Smooth muscle cell (in vitro differentiated cells): Measurements from ENCODE around the gene NANOS3. TPM values are rescaled to one million over a fixed set of nuclear protein-coding genes. Genes with fewer than 3 reads are reported as not detected.

Experiments
- DNase-seq: peaks from one replicate; lab custom pipeline; 2025; ENCODE audit not compliant: unreplicated experiment; lab: John Stamatoyannopoulos, UW
- H2AFZ ChIP-seq: fragments of 200-600 bp; sonication (generic); 2 replicates; pipeline ENCODE4 v1.6.0; 2016; ENCODE audit warnings: antibody characterized with exemption, low read depth, mild to moderate bottlenecking
- H3F3A ChIP-seq: fragments of 200-600 bp; sonication (generic); 2 replicates; pipeline ENCODE4 v1.6.0; 2017; ENCODE audit warnings: antibody characterized with exemption, low read depth
- H3K27ac ChIP-seq: fragments of 200-600 bp; sonication (generic); 2 replicates; pipeline ENCODE4 v1.5.1; 2016; ENCODE audit warnings: low read depth, mild to moderate bottlenecking
- H3K27me3 ChIP-seq: fragments of 200-600 bp; sonication (generic); 2 replicates; pipeline ENCODE4 v1.6.1; 2016; ENCODE audit warnings: low read depth, mild to moderate bottlenecking
- H3K36me3 ChIP-seq: fragments of 200-600 bp; sonication (generic); 2 replicates; pipeline ENCODE4 v1.5.1; 2016; ENCODE audit warnings: low read depth
- H3K4me1 ChIP-seq: fragments of 200-600 bp; sonication (generic); 2 replicates; pipeline ENCODE4 v1.5.1; 2016; ENCODE audit warnings: low read depth
- H3K4me2 ChIP-seq: fragments of 200-600 bp; sonication (generic); 2 replicates; pipeline ENCODE4 v1.6.0; 2016; ENCODE audit warnings: mild to moderate bottlenecking
- H3K4me3 ChIP-seq: fragments of 200-600 bp; sonication (generic); 2 replicates; pipeline ENCODE4 v1.5.1; 2016; ENCODE audit warnings: mild to moderate bottlenecking
- H3K79me2 ChIP-seq: fragments of 200-600 bp; sonication (generic); 2 replicates; pipeline ENCODE4 v1.6.0; 2016; ENCODE audit warnings: low read depth, mild to moderate bottlenecking
- H3K9ac ChIP-seq: fragments of 200-600 bp; sonication (generic); 2 replicates; pipeline ENCODE4 v1.6.0; 2016; ENCODE audit warnings: low read depth
- H3K9me3 ChIP-seq: fragments of 200-600 bp; sonication (generic); replicated peaks from 2 replicates; pipeline ENCODE4 v1.5.1; 2016; ENCODE audit warnings: low read depth
- H4K20me1 ChIP-seq: fragments of 200-600 bp; sonication (generic); 2 replicates; pipeline ENCODE4 v1.6.0; 2016; ENCODE audit warnings: low read depth
- WGBS: methylation state at CpG from one replicate; pipeline ENCODE4 v1.1.7; 2016; ENCODE audit warnings: low lambda C conversion rate; 5-methylcytosine and 5-hydroxymethylcytosine counted together
- polyA plus RNA-seq: library from polyadenylated mRNA; unstranded; fragments of >200 nt; fragmentation: Nextera tagmentation; extraction: Ambion mirVana; gene quantifications from 2 replicates; pipeline ENCODE4 v1.2.1, GENCODE V29; 2016
- total RNA-seq: library from RNA; depleted of rRNA; stranded (reverse); fragments of >200 nt; gene quantifications from 2 replicates; pipeline ENCODE4 v1.2.3, GENCODE V29; 2014
- TF ChIP-seq, protein P1 (sequence below): fragments of 200-600 bp; sonication (generic); IDR thresholded peaks from 2 replicates; pipeline ENCODE4 v1.5.1; 2017; ENCODE audit warnings: borderline replicate concordance, mild to moderate bottlenecking, antibody characterized with exemption; ENCODE audit not compliant: insufficient read depth, poor library complexity, severe bottlenecking

The NANOS3 gene
- total and polyA plus RNA-seq, 2 experiments from 2014 or later, result 2.7 TPM; not detected in 1

DNA sequence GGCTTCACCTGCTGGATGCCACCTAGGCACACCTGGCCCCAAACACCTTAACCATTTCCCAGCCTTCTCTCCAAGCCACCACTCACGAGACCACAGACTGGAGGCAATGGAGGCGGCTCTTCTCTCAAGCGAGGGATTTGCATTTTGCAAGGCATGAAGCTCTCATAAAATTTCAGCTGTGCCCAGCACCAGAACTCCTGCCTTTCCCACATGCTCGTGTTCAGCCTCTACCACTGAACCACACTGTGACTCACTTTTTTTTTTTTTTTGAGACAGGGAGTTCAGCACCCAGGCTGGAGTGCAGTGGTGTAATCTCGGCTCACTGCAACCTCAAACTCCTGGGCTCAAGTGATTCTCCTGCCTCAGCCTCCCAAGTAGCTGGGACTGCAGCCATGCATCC is 10.6 kb downstream of the NANOS3 start:
- TF ChIP-seq, protein P1, sequence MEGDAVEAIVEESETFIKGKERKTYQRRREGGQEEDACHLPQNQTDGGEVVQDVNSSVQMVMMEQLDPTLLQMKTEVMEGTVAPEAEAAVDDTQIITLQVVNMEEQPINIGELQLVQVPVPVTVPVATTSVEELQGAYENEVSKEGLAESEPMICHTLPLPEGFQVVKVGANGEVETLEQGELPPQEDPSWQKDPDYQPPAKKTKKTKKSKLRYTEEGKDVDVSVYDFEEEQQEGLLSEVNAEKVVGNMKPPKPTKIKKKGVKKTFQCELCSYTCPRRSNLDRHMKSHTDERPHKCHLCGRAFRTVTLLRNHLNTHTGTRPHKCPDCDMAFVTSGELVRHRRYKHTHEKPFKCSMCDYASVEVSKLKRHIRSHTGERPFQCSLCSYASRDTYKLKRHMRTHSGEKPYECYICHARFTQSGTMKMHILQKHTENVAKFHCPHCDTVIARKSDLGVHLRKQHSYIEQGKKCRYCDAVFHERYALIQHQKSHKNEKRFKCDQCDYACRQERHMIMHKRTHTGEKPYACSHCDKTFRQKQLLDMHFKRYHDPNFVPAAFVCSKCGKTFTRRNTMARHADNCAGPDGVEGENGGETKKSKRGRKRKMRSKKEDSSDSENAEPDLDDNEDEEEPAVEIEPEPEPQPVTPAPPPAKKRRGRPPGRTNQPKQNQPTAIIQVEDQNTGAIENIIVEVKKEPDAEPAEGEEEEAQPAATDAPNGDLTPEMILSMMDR, result no peak
- no peak overlapping the region for H3K9ac ChIP-seq
- H3K4me2 ChIP-seq, result no peak overlapping the region

DNA sequence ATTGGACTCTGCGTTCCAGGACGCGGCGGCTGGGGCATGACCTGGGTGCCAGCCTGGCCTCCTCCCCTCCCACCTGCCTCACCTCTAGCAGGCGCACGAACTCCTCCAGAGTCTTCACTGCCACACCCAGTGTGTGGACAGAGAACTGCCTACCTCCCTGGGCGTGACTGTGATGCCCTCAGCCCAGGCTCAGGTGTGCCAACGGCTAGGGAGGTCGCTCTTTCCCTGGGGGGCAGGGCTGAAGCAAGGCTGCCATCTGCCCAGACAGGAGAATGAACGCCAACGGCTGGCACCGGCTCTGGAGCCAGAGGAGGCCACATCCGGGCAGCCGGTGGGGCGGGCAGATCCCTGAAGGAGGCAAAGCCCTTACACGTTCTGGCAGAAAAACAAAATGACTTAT is 11.3 kb downstream of the NANOS3 start:
- Histone ChIP-seq H4K20me1 (no peaks in the 10 kb centered on the region), H3K27ac (no peak overlapping the region), H3K79me2 (no peaks in the 10 kb centered on the region), H3F3A (no peaks in the 10 kb centered on the region), H3K27me3 (no peaks in the 10 kb centered on the region), H3K9ac (no peak overlapping the region), H2AFZ (no peak overlapping the region), H3K36me3 (no peaks in the 10 kb centered on the region), H3K4me3 (no peak overlapping the region), H3K9me3 (no peaks in the 10 kb centered on the region), H3K4me1 (no peaks in the 10 kb centered on the region), H3K4me2 (no peak overlapping the region)
- WGBS, result 96% methylated on average over 16 of the region's 16 CpGs
- no peak for DNase-seq
- TF ChIP-seq, protein P1, result no peak

More for the DNA sequence above, 10.6 kb downstream of the NANOS3 start:
- Histone ChIP-seq H3K27ac (no peak overlapping the region), H3K9me3 (no peaks in the 10 kb centered on the region), H4K20me1 (no peaks in the 10 kb centered on the region), H3K27me3 (no peaks in the 10 kb centered on the region), H3K79me2 (no peaks in the 10 kb centered on the region), H3F3A (no peaks in the 10 kb centered on the region), H3K4me3 (no peak overlapping the region), H3K4me1 (no peaks in the 10 kb centered on the region), H3K36me3 (no peaks in the 10 kb centered on the region), H2AFZ (no peak overlapping the region)
- no peak for DNase-seq
- 31% methylated on average over 5 of the region's 5 CpGs for WGBS

DNA sequence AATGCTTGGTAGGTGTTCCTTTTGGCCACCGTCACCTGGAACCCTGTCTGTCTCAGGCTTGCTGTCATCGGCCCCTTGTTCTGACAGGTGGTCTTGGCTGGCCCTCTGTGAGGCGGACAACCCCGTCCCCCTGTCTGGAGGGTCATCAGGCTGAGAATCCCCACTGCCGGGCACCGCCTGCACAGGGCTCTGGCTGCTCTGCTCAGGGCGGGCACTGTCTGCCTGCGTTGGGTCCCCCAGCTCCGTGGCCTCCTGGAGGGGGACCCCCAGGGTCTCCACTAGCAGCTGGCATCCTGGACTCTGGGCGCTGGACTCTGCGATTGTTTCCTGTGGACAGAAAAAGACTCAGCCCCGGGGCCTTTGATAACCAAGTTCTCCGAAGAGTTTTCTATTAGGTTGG is 13.2 kb downstream of the NANOS3 start:
- no peak overlapping the region for H3K9ac ChIP-seq
- H3F3A ChIP-seq, result no peaks in the 10 kb centered on the region
- H3K79me2 ChIP-seq, result no peaks in the 10 kb centered on the region
- H2AFZ ChIP-seq, result no peak overlapping the region
- no peaks in the 10 kb centered on the region for H3K36me3 ChIP-seq
- no peaks in the 10 kb centered on the region for H4K20me1 ChIP-seq
- no peak overlapping the region for H3K4me3 ChIP-seq
- no peaks in the 10 kb centered on the region for H3K4me1 ChIP-seq
- no peaks in the 10 kb centered on the region for H3K9me3 ChIP-seq
- TF ChIP-seq, protein P1, result no peak
- DNase-seq, result no peak
- 94% methylated on average over 13 of the region's 13 CpGs for WGBS
- H3K27me3 ChIP-seq, result no peaks in the 10 kb centered on the region
- no peak overlapping the region for H3K27ac ChIP-seq
- no peak overlapping the region for H3K4me2 ChIP-seq

DNA sequence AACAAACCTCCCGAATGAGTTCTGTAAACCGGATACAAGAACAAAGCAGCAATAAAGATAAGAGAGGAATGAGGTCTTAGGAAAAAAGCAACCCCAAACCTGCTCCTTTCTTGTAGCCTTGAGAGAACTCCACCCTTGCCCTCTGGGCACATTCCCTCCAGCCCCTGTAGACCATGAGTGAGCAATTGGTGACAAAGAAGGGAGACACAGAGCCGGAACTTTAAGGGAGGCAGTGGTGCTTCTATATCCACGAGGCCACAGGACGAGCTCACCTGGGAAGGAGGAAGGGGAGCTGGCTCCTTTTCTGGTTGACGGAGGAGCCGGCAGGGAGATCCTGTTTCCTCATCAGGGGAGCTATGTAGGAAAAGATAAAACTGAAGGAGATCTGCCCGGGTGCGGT is 15.9 kb downstream of the NANOS3 start:
- no peak overlapping the region for H3K4me3 ChIP-seq
- no peak overlapping the region for H3K4me2 ChIP-seq
- H3K4me1 ChIP-seq, result no peaks in the 10 kb centered on the region
- H3K79me2 ChIP-seq, result no peaks in the 10 kb centered on the region
- H3F3A ChIP-seq, result no peaks in the 10 kb centered on the region
- H4K20me1 ChIP-seq, result no peaks in the 10 kb centered on the region
- H3K9ac ChIP-seq, result no peak overlapping the region
- no peaks in the 10 kb centered on the region for H3K9me3 ChIP-seq
- 83% methylated on average over 9 of the region's 9 CpGs for WGBS
- no peaks in the 10 kb centered on the region for H3K27me3 ChIP-seq
- H3K36me3 ChIP-seq, result no peaks in the 10 kb centered on the region
- no peak overlapping the region for H3K27ac ChIP-seq
- TF ChIP-seq, protein P1, result no peak
- DNase-seq, result no peak
- H2AFZ ChIP-seq, result no peak overlapping the region
